ENCODE results near the gene MTA1. TPM values are rescaled to one million over a fixed set of nuclear protein-coding genes. Genes with fewer than 3 reads are reported as not detected.

MTA1 gene
- total RNA-seq, 1 donor from 2014 or later = 119 TPM

DNA sequence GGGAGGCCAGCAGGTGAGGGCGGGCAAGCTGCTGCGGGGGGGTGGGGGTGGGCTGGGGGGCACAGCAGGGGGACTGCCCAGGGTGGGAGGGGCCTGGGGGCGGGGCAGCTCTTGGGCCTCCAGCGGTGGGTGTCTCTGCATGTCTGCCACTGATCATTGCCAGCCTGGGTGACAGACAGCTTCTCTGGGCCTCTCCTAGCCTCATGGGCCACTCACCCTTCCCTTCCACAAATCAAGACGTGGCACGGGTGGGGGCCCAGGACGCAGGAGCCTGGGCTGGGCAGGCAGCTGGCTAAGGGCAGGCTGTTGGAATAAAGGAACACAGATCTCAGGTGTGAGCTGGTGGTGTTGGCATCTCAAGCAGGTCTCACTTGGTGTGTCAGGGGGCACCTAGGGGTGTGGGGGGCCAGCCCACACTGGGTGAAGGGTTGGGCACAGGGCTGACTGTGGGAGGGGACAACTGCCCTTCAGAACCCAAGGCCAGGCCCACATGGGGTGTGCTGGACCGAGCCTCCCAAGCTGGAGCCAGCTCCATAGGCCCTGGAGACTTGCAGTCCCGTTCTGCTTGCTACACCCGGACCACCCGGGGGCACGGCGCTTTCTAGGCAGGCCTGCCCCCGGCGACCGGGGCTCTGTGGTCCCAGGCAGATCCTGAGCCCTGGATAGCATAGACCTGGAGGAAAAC is 74.4 kb downstream of the MTA1 start:
- no peak for TF ChIP-seq CTCF (IDR thresholded peaks at IDR 0.05)
- peaks cover 2% of the 10 kb centered on the region for H3K36me3 Mint-ChIP-seq (ENCODE audit: low read depth)
- no peaks in the 10 kb centered on the region for H3K27me3 Mint-ChIP-seq
- no peak overlapping the region for H3K27ac Mint-ChIP-seq
- intact Hi-C loops (cut with micrococcal nuclease) = loop anchor here (5.0 kb wide), 2 partner anchors 507 to 567 kb away; partner anchors contain the start of gene CLBA1
- ChIA-PET CTCF (no interaction called here), POLR2A (no interaction called here)
- peaks cover 12% of the 10 kb centered on the region for H3K4me1 Mint-ChIP-seq
- DNase-seq (no peak), ATAC-seq (ENCODE audit: low read depth) (no peak)
- H3K4me3 Mint-ChIP-seq = no peak overlapping the region
- no peaks in the 10 kb centered on the region for H3K9me3 Mint-ChIP-seq

- Mint-ChIP-seq H3K27me3 (no peaks in the 10 kb centered on the region), H3K36me3 (ENCODE audit: low read depth) (peaks cover 2% of the 10 kb centered on the region), H3K27ac (no peak overlapping the region), H3K4me3 (no peak overlapping the region), H3K9me3 (no peaks in the 10 kb centered on the region), H3K4me1 (peaks cover 7% of the 10 kb centered on the region)
- ChIA-PET CTCF (no interaction called here), POLR2A (no interaction called here)
- ATAC-seq (ENCODE audit: low read depth) = no peak
- DNase-seq = no peak
- TF ChIP-seq CTCF (IDR thresholded peaks at IDR 0.05) = no peak
- intact Hi-C loops (cut with micrococcal nuclease) = loop anchor here (5.0 kb wide), 2 partner anchors 507 to 567 kb away; partner anchors contain the start of gene CLBA1
Measured at GRCh38 chr14:105494606-105494929, 74.9 kb downstream of the MTA1 start.

GRCh38 chr14:105495101-105495989 is 75.7 kb downstream of the MTA1 start:
- POLR2A ChIA-PET = no interaction called here
- intact Hi-C loops (cut with micrococcal nuclease) = no loop called here
- Mint-ChIP-seq H3K4me3 (no peak overlapping the region), H3K9me3 (no peaks in the 10 kb centered on the region), H3K36me3 (ENCODE audit: low read depth) (peaks cover 2% of the 10 kb centered on the region), H3K4me1 (peaks cover 5% of the 10 kb centered on the region), H3K27ac (no peak overlapping the region), H3K27me3 (no peaks in the 10 kb centered on the region)
- TF ChIP-seq CTCF (IDR thresholded peaks at IDR 0.05) = no peak
- CTCF ChIA-PET = no interaction called here
- DNase-seq = no peak
- ATAC-seq (ENCODE audit: low read depth) = no peak

DNA sequence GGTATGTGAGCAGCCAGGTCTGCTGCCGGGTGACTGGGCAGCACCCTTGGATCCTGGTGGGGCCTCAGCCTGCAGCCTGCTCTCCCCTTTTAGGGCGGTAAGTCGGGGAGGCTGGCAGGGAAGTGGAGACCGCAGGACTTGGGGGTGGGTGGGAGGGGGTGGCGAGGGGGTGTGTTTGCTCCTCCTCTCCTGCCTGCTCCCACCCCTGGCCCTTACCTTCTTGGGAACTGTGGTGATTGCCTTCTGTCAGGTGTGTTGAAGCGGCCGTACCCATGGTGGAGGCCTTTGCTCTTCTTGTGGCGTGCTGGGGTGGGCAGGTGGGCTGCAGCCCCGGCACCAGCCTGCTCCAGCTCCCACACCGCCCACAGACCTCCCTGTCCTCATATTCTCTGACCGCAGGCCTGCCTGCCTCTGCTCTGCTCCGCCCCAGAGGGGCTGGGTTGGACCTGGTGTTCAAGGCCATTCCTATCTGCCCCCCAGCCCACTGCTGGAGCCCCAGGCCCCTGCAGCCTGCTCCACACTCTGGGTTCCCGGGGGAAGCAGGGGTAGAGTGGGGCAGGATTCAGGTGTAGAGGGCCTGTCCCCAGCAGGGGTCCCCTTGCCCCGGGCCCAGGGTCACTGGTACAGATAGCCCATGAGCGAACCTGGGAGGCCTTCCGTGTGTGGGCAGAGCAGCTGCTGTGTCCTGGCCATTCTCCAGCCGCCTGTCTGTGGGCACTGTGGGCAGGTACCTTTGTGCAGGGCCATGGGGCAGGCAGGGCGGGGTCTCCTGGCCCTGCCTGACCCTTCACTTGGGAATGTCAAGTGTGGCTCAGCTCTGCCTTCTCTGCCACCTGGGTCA is 76.6 kb downstream of the MTA1 start:
- peaks cover 5% of the 10 kb centered on the region for H3K4me1 Mint-ChIP-seq
- H3K9me3 Mint-ChIP-seq = no peaks in the 10 kb centered on the region
- POLR2A ChIA-PET = no interaction called here
- H3K27ac Mint-ChIP-seq = no peak overlapping the region
- ATAC-seq (ENCODE audit: low read depth) = no peak
- H3K4me3 Mint-ChIP-seq = no peak overlapping the region
- H3K36me3 Mint-ChIP-seq (ENCODE audit: low read depth) = peaks cover 2% of the 10 kb centered on the region
- intact Hi-C loops (cut with micrococcal nuclease) = no loop called here
- TF ChIP-seq CTCF (IDR thresholded peaks at IDR 0.05) = no peak
- no peaks in the 10 kb centered on the region for H3K27me3 Mint-ChIP-seq
- CTCF ChIA-PET = no interaction called here
- DNase-seq = no peak
